Activated naive CD4-positive, alpha-beta T cell treated with anti-CD3 and anti-CD28 coated beads, Interleukin-2, amount 50 U/mL, for 24 hours (primary cell): ENCODE measurements around the gene SV2C.
A peak's percentile ranks its signal among the peaks of the same experiment; 100 is the strongest.
"Not testable (repeated sequence)": the region's sequence is repeated elsewhere in the genome, so short reads cannot be mapped to it uniquely, and the experiment has no call there.

ENCODE experiments used
- H3K27ac Mint-ChIP-seq: one replicate; pipeline ENCODE4 v1.8.0; 2021; ENCODE audit warnings: mild to moderate bottlenecking, mixed read lengths
- H3K27me3 Mint-ChIP-seq: one replicate; pipeline ENCODE4 v1.8.0; 2021; ENCODE audit warnings: mixed read lengths
- H3K36me3 Mint-ChIP-seq: one replicate; pipeline ENCODE4 v1.8.0; 2021; ENCODE audit warnings: mixed read lengths
- H3K4me1 Mint-ChIP-seq: one replicate; pipeline ENCODE4 v1.8.0; 2021; ENCODE audit warnings: mixed read lengths
- H3K4me3 Mint-ChIP-seq: one replicate; pipeline ENCODE4 v1.8.0; 2021; ENCODE audit warnings: mild to moderate bottlenecking, mixed read lengths
- H3K9me3 Mint-ChIP-seq: one replicate; pipeline ENCODE4 v1.8.0; 2021; ENCODE audit warnings: mixed read lengths

SV2C gene

DNA sequence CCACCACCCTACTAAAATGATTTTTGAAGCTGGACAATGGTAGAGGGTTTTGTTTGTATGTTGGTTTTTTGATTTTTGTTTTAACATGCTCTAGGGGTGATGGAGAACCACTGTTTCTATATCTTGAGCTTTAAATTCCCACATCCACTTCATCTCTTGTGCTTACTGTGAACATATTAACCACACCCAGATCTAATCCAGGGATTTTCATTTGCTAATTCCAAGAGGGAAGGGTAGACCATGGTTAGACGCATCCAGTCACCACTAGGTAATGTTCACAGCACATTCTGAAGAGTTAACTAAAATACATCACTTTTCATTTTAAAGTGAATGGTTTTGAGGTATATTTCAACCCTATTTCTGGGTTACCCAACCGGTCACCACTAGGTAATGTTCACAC, 283.4 kb downstream of the SV2C start:
- no peak overlapping the region for H3K4me3 Mint-ChIP-seq
- H3K27ac Mint-ChIP-seq, result no peak overlapping the region
- H3K27me3 Mint-ChIP-seq, result no peaks in the 10 kb centered on the region
- no peaks in the 10 kb centered on the region for H3K9me3 Mint-ChIP-seq
- H3K36me3 Mint-ChIP-seq, result no peaks in the 10 kb centered on the region
- peaks cover 27% of the 10 kb centered on the region for H3K4me1 Mint-ChIP-seq

DNA sequence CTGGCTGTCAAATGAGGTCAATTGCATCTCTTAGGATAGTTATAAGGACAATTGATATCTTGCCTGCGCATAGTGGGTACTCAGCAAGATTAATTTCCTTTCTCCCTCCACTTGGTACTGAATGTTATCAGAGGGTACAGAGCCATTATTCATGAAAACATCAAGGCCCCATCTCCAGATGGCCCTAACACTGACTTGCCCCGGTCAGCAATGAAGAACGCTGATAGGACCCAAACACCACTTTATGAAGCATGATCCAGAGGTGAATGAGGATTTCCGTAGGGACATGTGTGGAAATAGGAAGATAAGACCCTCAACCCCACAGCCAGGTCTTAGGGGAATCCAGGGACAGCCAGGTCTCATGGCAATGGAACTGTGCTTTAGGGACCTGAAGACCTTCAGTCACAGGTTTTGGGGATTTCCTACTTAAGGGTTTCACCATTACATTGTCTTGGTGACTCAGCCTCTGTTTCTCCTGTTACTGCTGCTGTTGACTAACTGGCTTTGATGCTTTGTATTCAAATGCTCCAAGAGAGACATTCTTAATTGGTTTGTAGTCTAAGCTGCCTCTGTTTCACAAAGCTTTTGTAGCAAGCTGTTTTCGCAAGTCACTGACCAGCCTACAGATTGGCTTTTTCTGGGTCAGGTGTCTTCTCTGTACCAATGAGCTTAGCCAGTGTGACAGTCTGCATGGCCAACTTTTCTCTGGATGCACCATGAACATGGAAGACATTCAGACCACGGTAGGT, 284.6 kb downstream of the SV2C start:
- Mint-ChIP-seq H3K27me3 (no peaks in the 10 kb centered on the region), H3K4me1 (peaks cover 29% of the 10 kb centered on the region), H3K27ac (peak overlapping the region; percentile 87), H3K4me3 (no peak overlapping the region), H3K9me3 (no peaks in the 10 kb centered on the region), H3K36me3 (no peaks in the 10 kb centered on the region)

- no peaks in the 10 kb centered on the region for H3K9me3 Mint-ChIP-seq
- H3K4me3 Mint-ChIP-seq, result no peak overlapping the region
- H3K4me1 Mint-ChIP-seq, result peaks cover 29% of the 10 kb centered on the region
- H3K36me3 Mint-ChIP-seq, result no peaks in the 10 kb centered on the region
- peak overlapping the region; percentile 74 for H3K27ac Mint-ChIP-seq
- no peaks in the 10 kb centered on the region for H3K27me3 Mint-ChIP-seq
Observed at GRCh38 chr5:76368941-76369340, 285.8 kb downstream of the SV2C start.

DNA sequence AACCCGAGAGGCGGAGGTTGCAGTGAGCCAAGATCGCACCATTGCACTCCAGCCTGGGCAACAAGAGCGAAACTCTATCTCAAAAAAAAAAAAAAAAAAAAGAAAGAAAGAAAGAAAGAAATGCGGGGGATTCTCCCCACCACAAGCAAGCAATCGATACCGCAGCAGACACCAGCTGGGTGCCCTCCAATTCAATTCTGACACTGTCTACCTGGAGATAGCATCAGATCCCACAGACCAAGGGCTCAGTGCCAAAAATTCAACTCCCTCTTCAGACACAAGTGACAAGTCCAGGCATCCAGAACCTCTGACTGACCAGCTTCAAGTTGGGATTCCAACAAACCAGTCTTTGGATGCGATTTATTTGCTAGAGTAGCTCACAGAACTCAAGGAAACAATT, 286.5 kb downstream of the SV2C start:
- not testable (repeated sequence) for H3K27me3 Mint-ChIP-seq, H3K36me3 Mint-ChIP-seq, H3K9me3 Mint-ChIP-seq, H3K4me3 Mint-ChIP-seq
- H3K27ac Mint-ChIP-seq, result peak overlapping the region; percentile 23
- peaks cover 26% of the 10 kb centered on the region for H3K4me1 Mint-ChIP-seq

- H3K9me3 Mint-ChIP-seq, result no peaks in the 10 kb centered on the region
- H3K4me3 Mint-ChIP-seq, result no peak overlapping the region
- H3K4me1 Mint-ChIP-seq, result peaks cover 32% of the 10 kb centered on the region
Observed at GRCh38 chr5:76371960-76372322, 288.8 kb downstream of the SV2C start.

DNA sequence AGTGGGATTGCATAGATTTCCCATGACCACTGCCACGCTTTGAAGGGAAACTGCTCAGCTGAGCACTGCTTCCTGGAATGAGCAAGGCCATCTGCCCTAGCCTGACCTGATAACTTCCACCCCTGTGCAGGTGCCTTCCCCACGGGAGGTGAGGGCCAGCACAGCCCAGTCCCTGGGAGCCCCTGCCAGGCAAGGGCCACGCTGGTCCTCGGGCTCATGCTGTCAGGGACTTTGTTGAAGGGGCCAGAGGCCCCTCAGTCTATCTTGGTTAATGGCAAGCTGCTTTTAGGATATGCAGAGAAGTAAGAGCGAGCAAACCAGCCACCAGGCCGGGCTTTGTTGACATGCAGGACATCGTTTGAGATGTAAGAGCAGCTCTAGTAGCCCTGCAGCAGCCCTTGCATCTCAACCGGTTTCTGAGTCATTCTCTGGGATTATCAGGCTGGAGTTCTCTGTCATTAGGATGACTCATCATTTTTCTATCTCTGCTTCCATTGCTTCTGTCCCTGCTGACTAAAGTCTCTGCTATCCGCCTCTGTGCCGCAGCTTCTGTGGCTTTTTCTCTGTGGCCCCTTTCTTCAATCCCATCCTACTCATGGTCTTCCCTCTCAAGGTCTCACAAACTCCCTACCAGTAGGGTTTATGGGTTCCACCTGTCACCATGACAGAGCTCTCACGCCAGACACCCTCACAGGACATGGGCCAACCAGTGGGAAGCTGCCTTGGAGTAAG, 289.3 kb downstream of the SV2C start:
- H3K27ac Mint-ChIP-seq, result no peak overlapping the region

More at GRCh38 chr5:76371960-76372322, 288.8 kb downstream of the SV2C start:
- Mint-ChIP-seq H3K36me3 (no peaks in the 10 kb centered on the region), H3K27ac (no peak overlapping the region), H3K27me3 (no peaks in the 10 kb centered on the region)

GRCh38 chr5:76376148-76376865, 293.1 kb downstream of the SV2C start:
- H3K27ac Mint-ChIP-seq, result no peak overlapping the region
- H3K9me3 Mint-ChIP-seq, result no peaks in the 10 kb centered on the region

More for the DNA sequence above, 289.3 kb downstream of the SV2C start:
- Mint-ChIP-seq H3K4me3 (no peak overlapping the region), H3K4me1 (peaks cover 26% of the 10 kb centered on the region), H3K36me3 (no peaks in the 10 kb centered on the region), H3K27me3 (no peaks in the 10 kb centered on the region), H3K9me3 (no peaks in the 10 kb centered on the region)

GRCh38 chr5:76376866-76377230, 293.7 kb downstream of the SV2C start:
- Mint-ChIP-seq H3K27me3 (no peaks in the 10 kb centered on the region), H3K4me1 (peaks cover 27% of the 10 kb centered on the region), H3K36me3 (no peaks in the 10 kb centered on the region), H3K9me3 (no peaks in the 10 kb centered on the region), H3K4me3 (no peak overlapping the region), H3K27ac (no peak overlapping the region)

More at GRCh38 chr5:76376148-76376865, 293.1 kb downstream of the SV2C start:
- H3K4me3 Mint-ChIP-seq, result no peak overlapping the region
- H3K27me3 Mint-ChIP-seq, result no peaks in the 10 kb centered on the region
- H3K4me1 Mint-ChIP-seq, result peaks cover 27% of the 10 kb centered on the region
- no peaks in the 10 kb centered on the region for H3K36me3 Mint-ChIP-seq

- H3K27ac Mint-ChIP-seq, result no peak overlapping the region
- H3K9me3 Mint-ChIP-seq, result no peaks in the 10 kb centered on the region
- no peaks in the 10 kb centered on the region for H3K36me3 Mint-ChIP-seq
- H3K4me3 Mint-ChIP-seq, result no peak overlapping the region
- H3K4me1 Mint-ChIP-seq, result peaks cover 29% of the 10 kb centered on the region
- no peaks in the 10 kb centered on the region for H3K27me3 Mint-ChIP-seq
Observed at GRCh38 chr5:76378355-76378754, 295.2 kb downstream of the SV2C start.

DNA sequence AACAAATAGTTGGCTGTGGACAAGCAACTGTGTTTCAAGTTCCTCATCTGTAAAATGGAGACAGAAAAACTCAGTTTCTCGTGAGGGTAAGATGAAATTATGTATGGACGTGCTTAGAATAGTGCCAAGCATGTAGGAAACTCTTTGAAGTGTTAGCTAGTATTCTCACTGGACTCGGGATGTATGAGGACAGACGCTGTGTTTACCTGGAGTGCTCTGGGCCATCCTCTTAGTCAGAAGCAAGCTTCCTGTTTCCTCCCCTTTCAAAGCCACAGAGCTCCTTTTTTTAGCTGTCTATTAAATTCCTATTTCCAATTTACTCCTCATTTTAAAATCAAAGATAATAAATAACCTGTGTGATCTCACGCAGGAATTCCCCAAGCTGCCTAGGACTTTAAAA, 296.1 kb downstream of the SV2C start:
- H3K4me3 Mint-ChIP-seq, result no peak overlapping the region
- H3K4me1 Mint-ChIP-seq, result peaks cover 37% of the 10 kb centered on the region
- H3K9me3 Mint-ChIP-seq, result no peaks in the 10 kb centered on the region
- no peaks in the 10 kb centered on the region for H3K36me3 Mint-ChIP-seq
- no peak overlapping the region for H3K27ac Mint-ChIP-seq
- no peaks in the 10 kb centered on the region for H3K27me3 Mint-ChIP-seq

GRCh38 chr5:76379855-76380254, 296.7 kb downstream of the SV2C start:
- peaks cover 40% of the 10 kb centered on the region for H3K4me1 Mint-ChIP-seq
- H3K36me3 Mint-ChIP-seq, result no peaks in the 10 kb centered on the region
- no peak overlapping the region for H3K4me3 Mint-ChIP-seq
- H3K27ac Mint-ChIP-seq, result no peak overlapping the region
- H3K9me3 Mint-ChIP-seq, result no peaks in the 10 kb centered on the region
- no peaks in the 10 kb centered on the region for H3K27me3 Mint-ChIP-seq

- H3K27ac Mint-ChIP-seq, result no peak overlapping the region
- no peaks in the 10 kb centered on the region for H3K36me3 Mint-ChIP-seq
- H3K9me3 Mint-ChIP-seq, result no peaks in the 10 kb centered on the region
Observed at GRCh38 chr5:76380346-76381066, 297.3 kb downstream of the SV2C start.

DNA sequence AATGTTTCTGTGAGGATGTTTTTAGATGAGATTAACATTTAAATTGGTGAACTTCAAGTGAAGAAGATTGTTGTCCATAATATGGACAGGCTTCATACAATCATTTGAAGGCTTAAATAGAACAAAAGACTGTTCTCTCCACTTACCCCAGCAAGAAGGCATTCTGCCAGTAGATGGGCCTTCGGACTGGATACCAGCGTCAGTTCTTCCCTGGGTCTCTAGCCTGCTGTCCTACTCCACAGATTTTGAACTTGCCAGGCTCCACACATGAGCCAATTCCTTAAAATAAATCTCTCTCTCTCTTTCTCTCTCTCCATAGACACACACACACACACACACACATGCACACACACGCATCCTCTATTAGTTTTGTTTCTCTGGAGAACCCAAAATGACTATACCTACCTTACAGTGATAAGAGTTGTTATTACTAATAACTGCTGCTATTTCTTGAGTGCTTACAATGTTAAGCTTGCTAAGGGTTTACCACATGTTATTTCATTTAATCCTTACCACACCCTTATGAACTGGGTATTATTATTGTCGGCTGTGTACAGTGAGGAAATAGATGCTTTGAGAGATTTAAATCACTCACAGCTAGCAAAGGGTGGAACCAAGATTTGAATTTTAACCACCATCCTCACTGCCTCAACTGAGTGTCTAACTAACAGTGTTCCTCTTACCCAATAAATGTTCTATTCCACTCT, 300.1 kb downstream of the SV2C start:
- H3K4me1 Mint-ChIP-seq, result peaks cover 40% of the 10 kb centered on the region
- no peak overlapping the region for H3K27ac Mint-ChIP-seq
- H3K36me3 Mint-ChIP-seq, result no peaks in the 10 kb centered on the region
- no peak overlapping the region for H3K4me3 Mint-ChIP-seq
- no peaks in the 10 kb centered on the region for H3K9me3 Mint-ChIP-seq
- H3K27me3 Mint-ChIP-seq, result no peaks in the 10 kb centered on the region

More at GRCh38 chr5:76380346-76381066, 297.3 kb downstream of the SV2C start:
- Mint-ChIP-seq H3K4me3 (no peak overlapping the region), H3K27me3 (no peaks in the 10 kb centered on the region), H3K4me1 (peaks cover 43% of the 10 kb centered on the region)

- H3K27me3 Mint-ChIP-seq, result no peaks in the 10 kb centered on the region
- H3K4me1 Mint-ChIP-seq, result peaks cover 41% of the 10 kb centered on the region
- no peaks in the 10 kb centered on the region for H3K9me3 Mint-ChIP-seq
- H3K4me3 Mint-ChIP-seq, result no peak overlapping the region
- H3K27ac Mint-ChIP-seq, result no peak overlapping the region
- no peaks in the 10 kb centered on the region for H3K36me3 Mint-ChIP-seq
Observed at GRCh38 chr5:76384189-76384588, 301.0 kb downstream of the SV2C start.

DNA sequence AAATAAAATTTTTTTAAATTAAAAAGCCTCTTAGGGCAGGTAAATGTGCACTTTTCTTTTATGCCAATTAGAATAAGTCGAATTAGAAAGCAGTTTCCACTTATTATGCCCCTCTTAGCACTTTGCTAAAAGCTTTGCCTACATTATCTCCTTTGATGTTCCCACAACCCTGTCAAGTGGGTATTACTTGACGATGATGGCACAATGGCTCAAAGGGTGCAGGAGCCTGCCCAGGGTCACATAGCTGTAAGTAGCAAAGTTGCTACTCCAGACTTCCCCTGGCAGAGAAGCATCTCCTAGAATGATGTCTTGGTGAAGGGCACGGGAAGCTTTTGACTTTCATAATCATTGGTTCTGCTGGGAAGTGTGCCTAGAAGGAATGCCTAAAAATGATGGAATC, 301.5 kb downstream of the SV2C start:
- Mint-ChIP-seq H3K36me3 (no peaks in the 10 kb centered on the region), H3K4me3 (no peak overlapping the region), H3K4me1 (peaks cover 38% of the 10 kb centered on the region), H3K27me3 (no peaks in the 10 kb centered on the region), H3K9me3 (no peaks in the 10 kb centered on the region), H3K27ac (no peak overlapping the region)
